HepG2 (cell line): ENCODE measurements around the gene USP5. TPM values are rescaled to one million over a fixed set of nuclear protein-coding genes. Genes with fewer than 3 reads are reported as not detected.

Source experiments
- BRD4 ChIP-seq: sonication (generic); formaldehyde crosslinking; IDR thresholded peaks from 2 replicates; pipeline ENCODE4 v1.4.0; 2020; ENCODE audit warnings: missing genetic modification reagents
- CAMTA2 ChIP-seq: sonication (generic); formaldehyde crosslinking; IDR thresholded peaks from 2 replicates; pipeline ENCODE4 v1.4.0; 2020; ENCODE audit warnings: mild to moderate bottlenecking, missing genetic modification reagents, borderline replicate concordance
- CHCHD3 ChIP-seq: sonication (generic); formaldehyde crosslinking; IDR thresholded peaks from 2 replicates; pipeline ENCODE4 v1.8.0; 2022; ENCODE audit warnings: mild to moderate bottlenecking, missing genetic modification reagents, moderate library complexity
- KAT7 ChIP-seq: IDR thresholded peaks from 2 replicates; pipeline ENCODE4 v1.6.1; 2018; ENCODE audit warnings: borderline replicate concordance, missing compliant biosample characterization
- KLF13 ChIP-seq: sonication (generic); formaldehyde crosslinking; IDR thresholded peaks from 2 replicates; pipeline ENCODE4 v1.4.0; 2020; ENCODE audit warnings: mild to moderate bottlenecking, missing genetic modification reagents
- MYPOP ChIP-seq: sonication (generic); formaldehyde crosslinking; IDR thresholded peaks from 2 replicates; pipeline ENCODE4 v1.8.1; 2023; ENCODE audit warnings: mild to moderate bottlenecking, moderate library complexity, missing genetic modification reagents
- REL ChIP-seq: sonication (generic); formaldehyde crosslinking; conservative IDR thresholded peaks from 2 replicates; pipeline ENCODE4 v1.8.0; 2022; ENCODE audit warnings: mild to moderate bottlenecking, missing genetic modification reagents, moderate library complexity
- SMARCE1 ChIP-seq: fragments of 450-650 bp; IDR thresholded peaks from 2 replicates; pipeline ENCODE4 v1.6.1; 2017; ENCODE audit warnings: borderline replicate concordance
- ZBTB1 ChIP-seq: sonication (generic); formaldehyde crosslinking; IDR thresholded peaks from 2 replicates; pipeline ENCODE4 v1.4.0; 2020; ENCODE audit warnings: missing genetic modification reagents, borderline replicate concordance
- ZC3H13 ChIP-seq: sonication (generic); formaldehyde crosslinking; IDR thresholded peaks from 2 replicates; pipeline ENCODE4 v1.8.1; 2023; ENCODE audit warnings: mild to moderate bottlenecking, missing genetic modification reagents, moderate library complexity
- ZFY ChIP-seq: sonication (generic); formaldehyde crosslinking; IDR thresholded peaks from 2 replicates; pipeline ENCODE4 v1.4.0; 2020; ENCODE audit warnings: missing genetic modification reagents
- ZNF18 ChIP-seq: sonication (generic); formaldehyde crosslinking; IDR thresholded peaks from 2 replicates; pipeline ENCODE4 v1.8.0; 2022; ENCODE audit warnings: mild to moderate bottlenecking, missing genetic modification reagents; ENCODE audit not compliant: insufficient replicate concordance
- ZNF451 ChIP-seq: sonication (generic); formaldehyde crosslinking; IDR thresholded peaks from 2 replicates; pipeline ENCODE4 v1.5.0; 2020; ENCODE audit warnings: mild to moderate bottlenecking, missing genetic modification reagents
- ZNF557 ChIP-seq: sonication (generic); formaldehyde crosslinking; IDR thresholded peaks from 2 replicates; pipeline ENCODE4 v1.4.0; 2020; ENCODE audit warnings: missing genetic modification reagents
- ZNF564 ChIP-seq: sonication (generic); formaldehyde crosslinking; IDR thresholded peaks from 2 replicates; pipeline ENCODE4 v1.8.1; 2023; ENCODE audit warnings: mild to moderate bottlenecking, missing genetic modification reagents
- ZNF607 ChIP-seq: sonication (generic); formaldehyde crosslinking; IDR thresholded peaks from 2 replicates; pipeline ENCODE4 v1.5.1; 2020; ENCODE audit warnings: missing genetic modification reagents, mild to moderate bottlenecking, borderline replicate concordance
- ZNF674 ChIP-seq: sonication (generic); formaldehyde crosslinking; IDR thresholded peaks from 2 replicates; pipeline ENCODE4 v1.5.0; 2020; ENCODE audit warnings: low read depth, mild to moderate bottlenecking, missing genetic modification reagents
- ZNF749 ChIP-seq: sonication (generic); formaldehyde crosslinking; IDR thresholded peaks from 2 replicates; pipeline ENCODE4 v1.8.0; 2022; ENCODE audit warnings: mild to moderate bottlenecking, missing genetic modification reagents, moderate library complexity, borderline replicate concordance
- ZNF883 ChIP-seq: sonication (generic); formaldehyde crosslinking; IDR thresholded peaks from 2 replicates; pipeline ENCODE4 v1.5.1; 2020; ENCODE audit warnings: mild to moderate bottlenecking, missing genetic modification reagents; ENCODE audit errors: not compliant biosample characterization
- ZSCAN20 ChIP-seq: sonication (generic); formaldehyde crosslinking; IDR thresholded peaks from 2 replicates; pipeline ENCODE4 v1.4.0; 2020; ENCODE audit warnings: missing genetic modification reagents, mild to moderate bottlenecking, borderline replicate concordance
- polyA plus RNA-seq, 8 experiments: library from polyadenylated mRNA; depleted of rRNA in 3 of 8; stranded (reverse) in 7 of 8; unstranded in 1 of 8; fragments of >200 nt; fragmentation: Illumina TruSeq in 4 of 8; extraction: Trizol in 4 of 8; gene quantifications; 2 replicates each; pipeline versions ENCODE4 v1.2.1 to v1.2.3, GENCODE V29; 2011 to 2016; ENCODE audit warnings: low read depth in 4 of 8, missing spikeins in 1 of 8, mixed read lengths in 1 of 8; ENCODE audit not compliant: insufficient read depth in 1 of 8
- total RNA-seq, 5 experiments: library from RNA; depleted of rRNA; stranded (reverse); fragments of >200 nt; fragmentation: Illumina TruSeq; extraction: Trizol; gene quantifications; 2 replicates each; pipeline ENCODE4 v1.2.3, GENCODE V29; 2016; ENCODE audit warnings: low read depth in 1 of 5
- TF ChIP-seq, protein P1 (sequence below): sonication (generic); formaldehyde crosslinking; IDR thresholded peaks from 2 replicates; pipeline ENCODE4 v1.4.0; 2020; ENCODE audit warnings: missing genetic modification reagents
- TF ChIP-seq, protein P2 (sequence below): sonication (generic); formaldehyde crosslinking; IDR thresholded peaks from 2 replicates; pipeline ENCODE4 v1.8.0; 2022; ENCODE audit warnings: missing genetic modification reagents, mild to moderate bottlenecking, moderate library complexity, borderline replicate concordance

Gene USP5
- total and polyA plus RNA-seq, 2 of the 13 experiments (the other 11 are each of a cell fraction or from before 2014, with no cell fraction given): 39.6 to 56.0 TPM

DNA sequence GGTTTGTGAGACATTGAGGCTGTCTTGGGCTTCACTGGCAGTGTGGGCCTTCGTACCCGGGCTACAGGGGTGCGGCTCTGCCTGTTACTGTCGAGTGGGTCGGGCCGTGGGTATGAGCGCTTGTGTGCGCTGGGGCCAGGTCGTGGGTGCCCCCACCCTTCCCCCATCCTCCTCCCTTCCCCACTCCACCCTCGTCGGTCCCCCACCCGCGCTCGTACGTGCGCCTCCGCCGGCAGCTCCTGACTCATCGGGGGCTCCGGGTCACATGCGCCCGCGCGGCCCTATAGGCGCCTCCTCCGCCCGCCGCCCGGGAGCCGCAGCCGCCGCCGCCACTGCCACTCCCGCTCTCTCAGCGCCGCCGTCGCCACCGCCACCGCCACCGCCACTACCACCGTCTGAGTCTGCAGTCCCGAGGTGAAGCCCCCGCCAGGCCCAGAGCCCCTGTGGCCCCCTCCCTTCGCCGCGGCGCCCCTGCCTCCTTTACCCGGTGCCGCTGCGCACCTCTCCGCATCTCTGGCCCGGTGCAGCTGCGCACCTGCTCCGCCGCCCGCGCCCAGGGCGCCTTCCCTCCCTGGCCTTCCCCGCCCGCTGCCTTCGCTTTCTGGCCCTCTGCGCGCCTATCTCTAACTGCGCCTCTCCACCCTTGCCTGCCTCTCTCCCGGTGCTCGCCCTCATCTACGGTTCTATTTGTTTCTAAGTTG is 62.4 kb downstream of the USP5 start, which contains the start of gene ENO2 (continued):
- TF ChIP-seq, protein P1, sequence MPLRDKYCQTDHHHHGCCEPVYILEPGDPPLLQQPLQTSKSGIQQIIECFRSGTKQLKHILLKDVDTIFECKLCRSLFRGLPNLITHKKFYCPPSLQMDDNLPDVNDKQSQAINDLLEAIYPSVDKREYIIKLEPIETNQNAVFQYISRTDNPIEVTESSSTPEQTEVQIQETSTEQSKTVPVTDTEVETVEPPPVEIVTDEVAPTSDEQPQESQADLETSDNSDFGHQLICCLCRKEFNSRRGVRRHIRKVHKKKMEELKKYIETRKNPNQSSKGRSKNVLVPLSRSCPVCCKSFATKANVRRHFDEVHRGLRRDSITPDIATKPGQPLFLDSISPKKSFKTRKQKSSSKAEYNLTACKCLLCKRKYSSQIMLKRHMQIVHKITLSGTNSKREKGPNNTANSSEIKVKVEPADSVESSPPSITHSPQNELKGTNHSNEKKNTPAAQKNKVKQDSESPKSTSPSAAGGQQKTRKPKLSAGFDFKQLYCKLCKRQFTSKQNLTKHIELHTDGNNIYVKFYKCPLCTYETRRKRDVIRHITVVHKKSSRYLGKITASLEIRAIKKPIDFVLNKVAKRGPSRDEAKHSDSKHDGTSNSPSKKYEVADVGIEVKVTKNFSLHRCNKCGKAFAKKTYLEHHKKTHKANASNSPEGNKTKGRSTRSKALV (CRISPR knock-in tag): 0 out of 2 replicates have a peak, but pooled peaks have one; percentile 49
- no peak for TF ChIP-seq SMARCE1
- TF ChIP-seq ZC3H13 (CRISPR knock-in tag): 0 out of 2 replicates have a peak, but pooled peaks have one; percentile 14
- TF ChIP-seq ZNF749 (CRISPR knock-in tag): 0 out of 2 replicates have a peak, but pooled peaks have one; percentile 32
- no peak for TF ChIP-seq MYPOP (CRISPR knock-in tag)
- TF ChIP-seq ZSCAN20 (CRISPR knock-in tag): peak; percentile 52; the same call in 1 of the 2 replicates
- TF ChIP-seq REL (CRISPR knock-in tag): 0 out of 2 replicates have a peak, but pooled peaks have one; percentile 5
- no peak for TF ChIP-seq ZBTB1 (CRISPR knock-in tag)
- no peak for TF ChIP-seq ZNF451 (CRISPR knock-in tag)
- 0 out of 2 replicates have a peak, but pooled peaks have one; percentile 55 for TF ChIP-seq ZNF564 (CRISPR knock-in tag)
- 0 out of 2 replicates have a peak, but pooled peaks have one; percentile 14 for TF ChIP-seq CAMTA2 (CRISPR knock-in tag)
- peak; percentile 78 for TF ChIP-seq ZFY
- TF ChIP-seq ZNF883 (CRISPR knock-in tag): no peak
- TF ChIP-seq ZNF557 (CRISPR knock-in tag): no peak
- peak; percentile 44 for TF ChIP-seq ZNF18 (CRISPR knock-in tag)
- TF ChIP-seq ZNF607: peak; percentile 46; the same call in 1 of the 2 replicates
- peak; percentile 69; the same call in 1 of the 2 replicates for TF ChIP-seq KAT7 (CRISPR knock-in tag)
- 0 out of 2 replicates have a peak, but pooled peaks have one; percentile 41 for TF ChIP-seq ZNF674 (CRISPR knock-in tag)
- TF ChIP-seq, protein P2, sequence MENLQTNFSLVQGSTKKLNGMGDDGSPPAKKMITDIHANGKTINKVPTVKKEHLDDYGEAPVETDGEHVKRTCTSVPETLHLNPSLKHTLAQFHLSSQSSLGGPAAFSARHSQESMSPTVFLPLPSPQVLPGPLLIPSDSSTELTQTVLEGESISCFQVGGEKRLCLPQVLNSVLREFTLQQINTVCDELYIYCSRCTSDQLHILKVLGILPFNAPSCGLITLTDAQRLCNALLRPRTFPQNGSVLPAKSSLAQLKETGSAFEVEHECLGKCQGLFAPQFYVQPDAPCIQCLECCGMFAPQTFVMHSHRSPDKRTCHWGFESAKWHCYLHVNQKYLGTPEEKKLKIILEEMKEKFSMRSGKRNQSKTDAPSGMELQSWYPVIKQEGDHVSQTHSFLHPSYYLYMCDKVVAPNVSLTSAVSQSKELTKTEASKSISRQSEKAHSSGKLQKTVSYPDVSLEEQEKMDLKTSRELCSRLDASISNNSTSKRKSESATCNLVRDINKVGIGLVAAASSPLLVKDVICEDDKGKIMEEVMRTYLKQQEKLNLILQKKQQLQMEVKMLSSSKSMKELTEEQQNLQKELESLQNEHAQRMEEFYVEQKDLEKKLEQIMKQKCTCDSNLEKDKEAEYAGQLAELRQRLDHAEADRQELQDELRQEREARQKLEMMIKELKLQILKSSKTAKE (CRISPR knock-in tag): 0 out of 2 replicates have a peak, but pooled peaks have one; percentile 7
- peak; percentile 57; the same call in 1 of the 2 replicates for TF ChIP-seq CHCHD3 (CRISPR knock-in tag)
- no peak for TF ChIP-seq KLF13 (CRISPR knock-in tag)
- TF ChIP-seq BRD4 (CRISPR knock-in tag): peak; percentile 13; the same call in 1 of the 2 replicates
